ENCODE measurements around the gene PRSS22. TPM values are rescaled to one million over a fixed set of nuclear protein-coding genes. Genes with fewer than 3 reads are reported as not detected.

The PRSS22 gene
- total and polyA plus RNA-seq, 3 donors from 2014 or later = 0.38 TPM; not detected in 2

- WGBS, 2 donors = 0% methylated on average over 21 to 50 of the region's 73 CpGs
- H3K4me3 ChIP-seq = peak within 1 kb of the TSS; percentile 67 to 94
- H3K9me3 ChIP-seq = no peaks in the 10 kb centered on the region
- no peaks in the 10 kb centered on the region for H3K27me3 ChIP-seq
- H3K27ac ChIP-seq = peak within 1 kb of the TSS; percentile 94 to 95
- DNase-seq = peak; percentile 99
- intact Hi-C loops (cut with DNase I; ENCODE audit: low total_unique reads) = no loop called here
- H3K36me3 ChIP-seq (ENCODE audit: low read depth, missing control alignments) = no peaks in the 10 kb centered on the region
- no peaks in the 10 kb centered on the region for H3K4me1 ChIP-seq
- peak; percentile 15 for TF ChIP-seq POLR2A (IDR thresholded peaks at IDR 0.05)
- peak in 2 of 3 experiments; percentile 22 to 46 for TF ChIP-seq CTCF (IDR thresholded peaks at IDR 0.05)
Measured at GRCh38 chr16:2882650-2883457, 24.9 kb upstream of the PRSS22 start, which contains the start of gene FLYWCH2. Gene FLYWCH2, plus strand, starts transcription at chr16:2883215. Its CDS starts 13,235 bp downstream, at chr16:2896450.

GRCh38 chr16:2881783-2882649 lies 24.0 kb upstream of the PRSS22 start:
- Histone ChIP-seq H3K4me3 (peak overlapping the region; percentile 67 to 94), H3K9me3 (no peaks in the 10 kb centered on the region), H3K4me1 (no peaks in the 10 kb centered on the region), H3K27ac (peak overlapping the region; percentile 94 to 95), H3K36me3 (ENCODE audit: low read depth, missing control alignments) (no peaks in the 10 kb centered on the region), H3K27me3 (no peaks in the 10 kb centered on the region)
- DNase-seq = no peak
- intact Hi-C loops (cut with DNase I; ENCODE audit: low total_unique reads) = no loop called here
- WGBS, 2 donors = 8 to 9% methylated on average over 22 to 49 of the region's 52 CpGs
- no peak for TF ChIP-seq CTCF (IDR thresholded peaks at IDR 0.05)
- no peak for TF ChIP-seq POLR2A (IDR thresholded peaks at IDR 0.05)

GRCh38 chr16:2879854-2880508 lies 22.0 kb upstream of the PRSS22 start:
- 87 to 88% methylated on average over 6 of the region's 6 CpGs for WGBS, 2 donors
- no peak for DNase-seq
- H3K27ac ChIP-seq = no peak overlapping the region
- no peak for TF ChIP-seq CTCF (IDR thresholded peaks at IDR 0.05)
- TF ChIP-seq POLR2A (IDR thresholded peaks at IDR 0.05) = no peak
- no peaks in the 10 kb centered on the region for H3K9me3 ChIP-seq
- intact Hi-C loops (cut with DNase I; ENCODE audit: low total_unique reads) = no loop called here
- H3K4me1 ChIP-seq = no peaks in the 10 kb centered on the region
- no peak overlapping the region for H3K4me3 ChIP-seq
- H3K27me3 ChIP-seq = no peaks in the 10 kb centered on the region
- no peaks in the 10 kb centered on the region for H3K36me3 ChIP-seq (ENCODE audit: low read depth, missing control alignments)

- Histone ChIP-seq H3K36me3 (ENCODE audit: low read depth, missing control alignments) (no peaks in the 10 kb centered on the region), H3K4me3 (no peak overlapping the region), H3K4me1 (no peaks in the 10 kb centered on the region), H3K27ac (no peak overlapping the region), H3K9me3 (no peaks in the 10 kb centered on the region), H3K27me3 (no peaks in the 10 kb centered on the region)
- peak; percentile 87 for DNase-seq
- WGBS, 2 donors = 7 to 9% methylated on average over 25 of the region's 25 CpGs
- TF ChIP-seq CTCF (IDR thresholded peaks at IDR 0.05) = peak; percentile 89 to 95 (median 90)
- TF ChIP-seq POLR2A (IDR thresholded peaks at IDR 0.05) = no peak
- intact Hi-C loops (cut with DNase I; ENCODE audit: low total_unique reads) = no loop called here
Measured at GRCh38 chr16:2874912-2875362, 17.0 kb upstream of the PRSS22 start.

Data from testis (tissue), 3 donors.